Liver (tissue), 9 donors: ENCODE measurements around the gene CHRM1. TPM values are rescaled to one million over a fixed set of nuclear protein-coding genes. Genes with fewer than 3 reads are reported as not detected.

Experiments used
- DNase-seq: peaks from one replicate; pipeline ENCODE4 v3.0.0-alpha.2; 2017; ENCODE audit warnings: low spot score
- H3K27ac ChIP-seq, 2 donors: one replicate each; pipeline ENCODE4 v1.7.0; 2013; ENCODE audit warnings: inconsistent platforms in 2 of 2, low read length in 2 of 2, control low read depth in 1 of 2, low read depth in 1 of 2, mild to moderate bottlenecking in 1 of 2
- H3K27me3 ChIP-seq, 4 donors: one replicate each; pipeline versions ENCODE4 v1.6.1 to v1.7.0; 2013; ENCODE audit warnings: low read length in 3 of 4, inconsistent platforms in 1 of 4, mild to moderate bottlenecking in 1 of 4, moderate library complexity in 1 of 4; ENCODE audit not compliant: control insufficient read depth in 4 of 4, insufficient read depth in 4 of 4
- H3K36me3 ChIP-seq, 4 donors: one replicate each; pipeline versions ENCODE4 v1.6.1 to v1.7.0; 2013; ENCODE audit warnings: low read length in 3 of 4, mild to moderate bottlenecking in 3 of 4, low read depth in 1 of 4, moderate library complexity in 1 of 4; ENCODE audit not compliant: control insufficient read depth in 4 of 4, insufficient read depth in 3 of 4
- H3K4me1 ChIP-seq, 4 donors: one replicate each; pipeline versions ENCODE4 v1.6.1 to v1.7.0; 2013; ENCODE audit warnings: low read length in 3 of 4, mild to moderate bottlenecking in 3 of 4, moderate library complexity in 1 of 4; ENCODE audit not compliant: control insufficient read depth in 4 of 4, insufficient read depth in 4 of 4
- H3K4me3 ChIP-seq, 3 donors: one replicate each; pipeline versions ENCODE4 v1.6.1 to v1.7.0; 2013; ENCODE audit warnings: low read length in 3 of 3, control low read depth in 1 of 3, low read depth in 1 of 3, mild to moderate bottlenecking in 1 of 3
- H3K9ac ChIP-seq, 2 donors: one replicate each; pipeline ENCODE4 v1.7.0; 2013; ENCODE audit warnings: low read length in 2 of 2, mild to moderate bottlenecking in 2 of 2, moderate library complexity in 2 of 2, control low read depth in 1 of 2, low read depth in 1 of 2
- H3K9me3 ChIP-seq, 4 donors: one replicate each; pipeline versions ENCODE4 v1.6.1 to v1.7.0; 2013; ENCODE audit warnings: low read length in 3 of 4; ENCODE audit not compliant: control insufficient read depth in 4 of 4
- CTCF ChIP-seq: fragments of 150-350 bp; IDR thresholded peaks from 2 replicates; pipeline ENCODE4 v1.5.1; 2017; ENCODE audit warnings: improper control_type of control experiment, low read depth, low read length; ENCODE audit not compliant: missing input control
- EGR1 ChIP-seq, 2 donors: IDR thresholded peaks; 2 replicates each; pipeline ENCODE4 v1.6.1; 2016 to 2018; ENCODE audit warnings: antibody characterized with exemption in 2 of 2, low read depth in 2 of 2
- FOXA1 ChIP-seq: IDR thresholded peaks from 2 replicates; pipeline ENCODE4 v1.6.1; 2016; ENCODE audit warnings: antibody characterized with exemption
- FOXA2 ChIP-seq: IDR thresholded peaks from 2 replicates; pipeline ENCODE4 v1.6.1; 2016; ENCODE audit warnings: antibody characterized with exemption
- GABPA ChIP-seq, 2 donors: IDR thresholded peaks in 1 of 2; conservative IDR thresholded peaks in 1 of 2; 2 replicates each; pipeline ENCODE4 v1.6.1; 2016; ENCODE audit warnings: antibody characterized with exemption in 2 of 2, mild to moderate bottlenecking in 1 of 2, moderate library complexity in 1 of 2
- HNF4A ChIP-seq, 2 donors: conservative IDR thresholded peaks; 2 replicates each; pipeline ENCODE4 v1.6.1; 2016; ENCODE audit warnings: antibody characterized with exemption in 2 of 2, mild to moderate bottlenecking in 2 of 2
- HNF4G ChIP-seq: IDR thresholded peaks from 2 replicates; pipeline ENCODE4 v1.6.1; 2016; ENCODE audit warnings: antibody characterized with exemption
- JUND ChIP-seq, 2 donors: IDR thresholded peaks; 2 replicates each; pipeline ENCODE4 v1.6.1; 2016; ENCODE audit warnings: antibody characterized with exemption in 2 of 2
- NR2F2 ChIP-seq: IDR thresholded peaks from 2 replicates; pipeline ENCODE4 v1.6.1; 2016; ENCODE audit warnings: antibody characterized with exemption
- RAD21 ChIP-seq, 2 donors: IDR thresholded peaks; 2 replicates each; pipeline ENCODE4 v1.6.1; 2016; ENCODE audit warnings: antibody characterized with exemption in 2 of 2, mild to moderate bottlenecking in 2 of 2
- RXRA ChIP-seq, 2 donors: IDR thresholded peaks; 2 replicates each; pipeline ENCODE4 v1.6.1; 2017 to 2018; ENCODE audit warnings: antibody characterized with exemption in 2 of 2, mild to moderate bottlenecking in 1 of 2
- TAF1 ChIP-seq: conservative IDR thresholded peaks from 2 replicates; pipeline ENCODE4 v1.6.1; 2016; ENCODE audit warnings: antibody characterized with exemption, mild to moderate bottlenecking
- YY1 ChIP-seq: IDR thresholded peaks from 2 replicates; pipeline ENCODE4 v1.6.1; 2016; ENCODE audit warnings: antibody characterized with exemption, mild to moderate bottlenecking
- WGBS: extraction: QIAGEN DNeasy Blood & Tissue Kit; methylation state at CpG from one replicate; pipeline ENCODE4 v1.1.7; 2013; 5-methylcytosine and 5-hydroxymethylcytosine counted together
- polyA plus RNA-seq, 2 donors: library from polyadenylated mRNA; stranded (reverse) in 1 of 2; unstranded in 1 of 2; fragments of 200-250 nt in 1 of 2; fragments of >200 nt in 1 of 2; fragmentation: Nextera tagmentation in 1 of 2; extraction: Ambion mirVana in 1 of 2; gene quantifications; one replicate each; pipeline versions ENCODE4 v1.2.1 to v1.2.3, GENCODE V29; 2013 to 2015
- total RNA-seq, 2 donors: library from RNA; depleted of rRNA; stranded (reverse); fragments of >200 nt; gene quantifications; one replicate each; pipeline ENCODE4 v1.2.3, GENCODE V29; 2014
- TF ChIP-seq, protein P1 (sequence below): IDR thresholded peaks from 2 replicates; pipeline ENCODE4 v1.6.1; 2016; ENCODE audit warnings: antibody characterized with exemption
- TF ChIP-seq, protein P2 (sequence below): IDR thresholded peaks from 2 replicates; pipeline ENCODE4 v1.6.1; 2016; ENCODE audit warnings: antibody characterized with exemption
- TF ChIP-seq, protein P3 (sequence below): IDR thresholded peaks from 2 replicates; pipeline ENCODE4 v1.6.1; 2016; ENCODE audit warnings: antibody characterized with exemption
- TF ChIP-seq, protein P4 (sequence below): IDR thresholded peaks from 2 replicates; pipeline ENCODE4 v1.6.1; 2016; ENCODE audit warnings: antibody characterized with exemption, mild to moderate bottlenecking
- donor health status: healthy.
- donor health status: healthy.
- donor health status: healthy.
- donor health status: healthy.
- donor health status: healthy.

CHRM1 gene
- total and polyA plus RNA-seq, 4 donors = not detected

- TF ChIP-seq NR2F2 (peak; percentile 51), EGR1 (IDR thresholded peaks at IDR 0.05; ENCODE audit: low read depth in 2 of 2) (peak in 1 of 2 donors; percentile 74)
- TF ChIP-seq, protein P1, sequence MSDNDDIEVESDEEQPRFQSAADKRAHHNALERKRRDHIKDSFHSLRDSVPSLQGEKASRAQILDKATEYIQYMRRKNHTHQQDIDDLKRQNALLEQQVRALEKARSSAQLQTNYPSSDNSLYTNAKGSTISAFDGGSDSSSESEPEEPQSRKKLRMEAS = no peak
- peak overlapping the region; percentile 30 to 41 for H3K9ac ChIP-seq
- H3K27ac ChIP-seq = peak overlapping the region; percentile 95 to 96
- DNase-seq = no peak
- WGBS = 3% methylated on average over 16 of the region's 16 CpGs
- peaks cover 1 to 27% (median 23%) of the 10 kb centered on the region in 4 donors for H3K36me3 ChIP-seq
- H3K4me1 ChIP-seq = peaks cover 0 to 40% (median 32%) of the 10 kb centered on the region in 4 donors
- no peaks in the 10 kb centered on the region for H3K27me3 ChIP-seq
- H3K4me3 ChIP-seq = peak overlapping the region; percentile 28 to 88 (median 86)
- no peaks in the 10 kb centered on the region for H3K9me3 ChIP-seq
These were observed 40.8 kb downstream of the CHRM1 start for GRCh38 chr11:62880231-62880802.

DNA sequence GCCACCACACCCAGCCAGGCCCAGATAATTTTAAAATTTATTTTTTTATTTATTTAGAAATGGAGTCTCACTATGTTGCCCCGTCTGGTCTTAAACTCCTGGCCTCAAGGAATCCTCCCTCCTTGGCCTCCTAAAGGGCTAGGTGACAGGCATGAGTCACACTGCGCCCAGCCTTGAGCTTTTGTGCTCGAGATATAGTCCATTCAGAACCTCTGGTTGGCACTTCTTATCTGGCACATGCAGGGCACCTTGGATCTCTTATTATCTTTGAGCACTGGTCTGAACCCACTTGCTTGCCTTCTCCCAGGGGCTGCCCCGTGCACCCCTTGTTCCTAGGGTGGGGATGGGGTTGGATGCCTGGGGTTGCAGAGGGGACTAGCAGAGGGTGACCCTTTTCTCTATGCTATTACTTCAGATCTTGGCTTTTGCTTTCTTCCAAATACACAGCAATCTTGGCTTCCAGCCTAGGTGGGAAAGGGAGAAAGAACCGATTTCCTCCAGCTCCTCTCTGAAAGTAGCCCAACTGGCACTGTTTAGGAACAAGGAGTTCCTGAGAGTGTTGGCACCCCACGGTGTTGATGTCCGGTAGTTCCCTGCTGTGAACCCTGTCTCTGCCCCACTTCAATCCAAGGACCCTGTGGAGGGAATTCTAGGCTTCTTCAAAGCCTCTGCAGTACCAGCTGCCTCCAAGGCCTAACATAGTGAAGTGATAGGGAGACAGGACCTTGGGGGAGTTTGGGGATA, 41.8 kb downstream of the CHRM1 start:
- H3K9me3 ChIP-seq = no peaks in the 10 kb centered on the region
- peaks cover 0 to 18% (median 15%) of the 10 kb centered on the region in 4 donors for H3K36me3 ChIP-seq
- no peak overlapping the region for H3K9ac ChIP-seq
- H3K27me3 ChIP-seq = no peaks in the 10 kb centered on the region
- 69% methylated on average over 7 of the region's 7 CpGs for WGBS
- peak overlapping the region; percentile 95 to 96 for H3K27ac ChIP-seq
- H3K4me3 ChIP-seq = no peak overlapping the region
- peaks cover 0 to 40% (median 32%) of the 10 kb centered on the region in 4 donors for H3K4me1 ChIP-seq
- no peak for DNase-seq
- TF ChIP-seq JUND (IDR thresholded peaks at IDR 0.05) = no peak
- TF ChIP-seq RXRA (IDR thresholded peaks at IDR 0.05) = no peak
- TF ChIP-seq HNF4G = no peak
- TF ChIP-seq RAD21 (IDR thresholded peaks at IDR 0.05) = no peak
- TF ChIP-seq FOXA2 = no peak
- TF ChIP-seq TAF1 = no peak
- no peak for TF ChIP-seq HNF4A (conservative IDR thresholded peaks at IDR 0.05)
- TF ChIP-seq GABPA (IDR thresholded peaks at IDR 0.05 in 1 of 2, conservative IDR thresholded peaks at IDR 0.05 in 1 of 2) = no peak
- no peak for TF ChIP-seq EGR1 (IDR thresholded peaks at IDR 0.05; ENCODE audit: low read depth in 2 of 2)
- no peak for TF ChIP-seq YY1
- no peak for TF ChIP-seq FOXA1
- TF ChIP-seq CTCF = no peak
- TF ChIP-seq, protein P2, sequence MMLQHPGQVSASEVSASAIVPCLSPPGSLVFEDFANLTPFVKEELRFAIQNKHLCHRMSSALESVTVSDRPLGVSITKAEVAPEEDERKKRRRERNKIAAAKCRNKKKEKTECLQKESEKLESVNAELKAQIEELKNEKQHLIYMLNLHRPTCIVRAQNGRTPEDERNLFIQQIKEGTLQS = no peak
- TF ChIP-seq, protein P3, sequence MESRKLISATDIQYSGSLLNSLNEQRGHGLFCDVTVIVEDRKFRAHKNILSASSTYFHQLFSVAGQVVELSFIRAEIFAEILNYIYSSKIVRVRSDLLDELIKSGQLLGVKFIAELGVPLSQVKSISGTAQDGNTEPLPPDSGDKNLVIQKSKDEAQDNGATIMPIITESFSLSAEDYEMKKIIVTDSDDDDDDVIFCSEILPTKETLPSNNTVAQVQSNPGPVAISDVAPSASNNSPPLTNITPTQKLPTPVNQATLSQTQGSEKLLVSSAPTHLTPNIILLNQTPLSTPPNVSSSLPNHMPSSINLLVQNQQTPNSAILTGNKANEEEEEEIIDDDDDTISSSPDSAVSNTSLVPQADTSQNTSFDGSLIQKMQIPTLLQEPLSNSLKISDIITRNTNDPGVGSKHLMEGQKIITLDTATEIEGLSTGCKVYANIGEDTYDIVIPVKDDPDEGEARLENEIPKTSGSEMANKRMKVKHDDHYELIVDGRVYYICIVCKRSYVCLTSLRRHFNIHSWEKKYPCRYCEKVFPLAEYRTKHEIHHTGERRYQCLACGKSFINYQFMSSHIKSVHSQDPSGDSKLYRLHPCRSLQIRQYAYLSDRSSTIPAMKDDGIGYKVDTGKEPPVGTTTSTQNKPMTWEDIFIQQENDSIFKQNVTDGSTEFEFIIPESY = no peak
- TF ChIP-seq, protein P1 = no peak
- no peak for TF ChIP-seq NR2F2
- TF ChIP-seq, protein P4, sequence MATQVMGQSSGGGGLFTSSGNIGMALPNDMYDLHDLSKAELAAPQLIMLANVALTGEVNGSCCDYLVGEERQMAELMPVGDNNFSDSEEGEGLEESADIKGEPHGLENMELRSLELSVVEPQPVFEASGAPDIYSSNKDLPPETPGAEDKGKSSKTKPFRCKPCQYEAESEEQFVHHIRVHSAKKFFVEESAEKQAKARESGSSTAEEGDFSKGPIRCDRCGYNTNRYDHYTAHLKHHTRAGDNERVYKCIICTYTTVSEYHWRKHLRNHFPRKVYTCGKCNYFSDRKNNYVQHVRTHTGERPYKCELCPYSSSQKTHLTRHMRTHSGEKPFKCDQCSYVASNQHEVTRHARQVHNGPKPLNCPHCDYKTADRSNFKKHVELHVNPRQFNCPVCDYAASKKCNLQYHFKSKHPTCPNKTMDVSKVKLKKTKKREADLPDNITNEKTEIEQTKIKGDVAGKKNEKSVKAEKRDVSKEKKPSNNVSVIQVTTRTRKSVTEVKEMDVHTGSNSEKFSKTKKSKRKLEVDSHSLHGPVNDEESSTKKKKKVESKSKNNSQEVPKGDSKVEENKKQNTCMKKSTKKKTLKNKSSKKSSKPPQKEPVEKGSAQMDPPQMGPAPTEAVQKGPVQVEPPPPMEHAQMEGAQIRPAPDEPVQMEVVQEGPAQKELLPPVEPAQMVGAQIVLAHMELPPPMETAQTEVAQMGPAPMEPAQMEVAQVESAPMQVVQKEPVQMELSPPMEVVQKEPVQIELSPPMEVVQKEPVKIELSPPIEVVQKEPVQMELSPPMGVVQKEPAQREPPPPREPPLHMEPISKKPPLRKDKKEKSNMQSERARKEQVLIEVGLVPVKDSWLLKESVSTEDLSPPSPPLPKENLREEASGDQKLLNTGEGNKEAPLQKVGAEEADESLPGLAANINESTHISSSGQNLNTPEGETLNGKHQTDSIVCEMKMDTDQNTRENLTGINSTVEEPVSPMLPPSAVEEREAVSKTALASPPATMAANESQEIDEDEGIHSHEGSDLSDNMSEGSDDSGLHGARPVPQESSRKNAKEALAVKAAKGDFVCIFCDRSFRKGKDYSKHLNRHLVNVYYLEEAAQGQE = no peak
